GM18502 (cell line): ENCODE data around the gene KRTAP4-11.
"Not testable (repeated sequence)": the region's sequence is repeated elsewhere in the genome, so short reads cannot be mapped to it uniquely, and the experiment has no call there.

Experiments used
- ATAC-seq: cut with Tn5 transposase; IDR thresholded peaks from one replicate; pipeline ENCODE4 v1.9.1; 2021; ENCODE audit warnings: mild to moderate bottlenecking; ENCODE audit not compliant: unreplicated experiment, poor library complexity

Gene KRTAP4-11

DNA sequence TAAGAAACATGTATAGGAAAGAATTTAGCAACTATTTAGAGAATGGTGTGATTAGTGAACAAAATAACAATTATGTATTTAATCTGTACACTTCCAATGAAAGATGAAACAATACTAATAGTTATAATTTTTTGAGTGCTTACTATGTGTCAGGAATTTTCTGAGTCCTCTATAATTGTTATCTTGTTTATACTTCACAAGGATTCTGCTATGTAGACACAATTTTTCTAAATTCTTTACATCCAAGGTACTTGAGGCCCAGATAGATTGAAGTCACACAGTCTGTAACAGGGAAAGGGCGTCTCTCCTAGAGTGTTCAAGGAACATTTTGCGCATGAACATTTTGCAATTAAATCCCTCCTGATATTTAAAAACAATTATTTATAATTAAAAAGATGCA is 6.9 kb upstream of the KRTAP4-11 start:
- no peak for ATAC-seq

DNA sequence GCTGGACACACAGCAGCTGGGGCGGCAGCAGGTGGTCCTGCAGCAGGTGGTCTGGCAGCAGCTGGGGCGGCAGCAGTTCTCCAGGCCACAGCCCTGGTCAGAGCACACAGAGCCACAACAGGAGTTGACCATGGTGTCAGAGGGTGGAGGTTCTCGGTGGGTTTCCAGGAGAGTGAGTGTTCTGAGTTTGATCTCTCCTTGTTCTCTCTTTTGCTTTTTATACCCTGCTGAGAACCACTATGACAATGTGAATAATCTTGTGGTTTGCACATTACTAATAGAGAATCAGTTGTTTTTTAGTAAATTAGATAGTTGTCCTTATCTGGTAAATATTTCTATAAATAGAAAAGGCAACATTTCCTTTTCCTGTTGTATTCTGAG is 5.8 kb upstream of the KRTAP4-11 start, which contains the start of gene KRTAP4-12:
KRTAP4-12 (minus strand) TSS at position 192 of the 381 bp plus-strand sequence; CDS start at position 132, 60 bp downstream.
- not testable (repeated sequence) for ATAC-seq

DNA sequence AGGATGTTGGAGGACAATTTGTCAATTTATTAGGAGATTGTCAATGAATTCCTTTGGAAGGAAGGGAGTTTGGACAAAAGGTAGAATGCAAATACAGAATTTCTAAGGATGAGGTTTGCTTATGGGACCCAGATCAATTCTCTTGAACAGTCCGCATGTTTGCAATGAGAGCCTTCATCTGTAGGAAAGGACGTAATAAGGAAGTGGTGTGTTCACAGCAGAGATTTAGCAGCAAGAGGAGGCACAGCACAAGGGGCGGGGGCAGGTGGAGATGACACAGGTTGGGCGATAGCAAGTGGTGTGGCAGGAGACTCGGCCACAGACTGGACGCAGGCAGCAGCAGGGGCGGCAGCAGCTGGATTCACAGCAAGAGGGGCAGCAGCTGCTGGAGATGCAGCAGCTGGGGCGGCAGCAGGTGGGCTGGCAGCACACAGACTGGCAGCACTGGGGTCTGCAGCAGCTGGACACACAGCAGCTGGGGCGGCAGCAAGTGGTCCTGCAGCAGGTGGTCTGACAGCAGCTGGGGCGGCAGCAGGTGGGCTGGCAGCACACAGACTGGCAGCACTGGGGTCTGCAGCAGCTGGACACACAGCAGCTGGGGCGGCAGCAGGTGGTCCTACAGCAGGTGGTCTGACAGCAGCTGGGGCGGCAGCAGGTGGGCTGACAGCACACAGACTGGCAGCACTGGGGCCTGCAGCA is 5.3 kb upstream of the KRTAP4-11 start:
- ATAC-seq = not testable (repeated sequence)

DNA sequence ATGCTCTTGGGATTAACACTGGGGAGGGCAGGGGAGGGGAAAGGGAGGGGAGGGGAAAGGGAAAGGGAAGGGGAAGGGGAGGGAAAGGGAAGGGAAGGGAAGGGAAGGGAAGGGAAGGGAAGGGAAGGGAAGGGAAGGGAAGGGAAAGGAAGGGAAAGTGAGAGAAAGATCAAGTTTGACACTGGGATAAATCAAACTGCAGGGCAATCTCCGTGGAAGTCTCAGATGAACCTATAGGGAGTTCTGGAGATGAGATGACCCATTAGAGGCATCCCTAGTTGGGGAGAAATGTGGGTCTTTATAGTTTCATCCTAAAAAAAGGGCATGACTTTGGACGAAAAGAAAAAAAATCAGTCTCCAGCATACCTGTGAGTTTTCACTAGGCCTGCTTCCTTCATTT is 3.6 kb upstream of the KRTAP4-11 start:
- ATAC-seq = no peak

DNA sequence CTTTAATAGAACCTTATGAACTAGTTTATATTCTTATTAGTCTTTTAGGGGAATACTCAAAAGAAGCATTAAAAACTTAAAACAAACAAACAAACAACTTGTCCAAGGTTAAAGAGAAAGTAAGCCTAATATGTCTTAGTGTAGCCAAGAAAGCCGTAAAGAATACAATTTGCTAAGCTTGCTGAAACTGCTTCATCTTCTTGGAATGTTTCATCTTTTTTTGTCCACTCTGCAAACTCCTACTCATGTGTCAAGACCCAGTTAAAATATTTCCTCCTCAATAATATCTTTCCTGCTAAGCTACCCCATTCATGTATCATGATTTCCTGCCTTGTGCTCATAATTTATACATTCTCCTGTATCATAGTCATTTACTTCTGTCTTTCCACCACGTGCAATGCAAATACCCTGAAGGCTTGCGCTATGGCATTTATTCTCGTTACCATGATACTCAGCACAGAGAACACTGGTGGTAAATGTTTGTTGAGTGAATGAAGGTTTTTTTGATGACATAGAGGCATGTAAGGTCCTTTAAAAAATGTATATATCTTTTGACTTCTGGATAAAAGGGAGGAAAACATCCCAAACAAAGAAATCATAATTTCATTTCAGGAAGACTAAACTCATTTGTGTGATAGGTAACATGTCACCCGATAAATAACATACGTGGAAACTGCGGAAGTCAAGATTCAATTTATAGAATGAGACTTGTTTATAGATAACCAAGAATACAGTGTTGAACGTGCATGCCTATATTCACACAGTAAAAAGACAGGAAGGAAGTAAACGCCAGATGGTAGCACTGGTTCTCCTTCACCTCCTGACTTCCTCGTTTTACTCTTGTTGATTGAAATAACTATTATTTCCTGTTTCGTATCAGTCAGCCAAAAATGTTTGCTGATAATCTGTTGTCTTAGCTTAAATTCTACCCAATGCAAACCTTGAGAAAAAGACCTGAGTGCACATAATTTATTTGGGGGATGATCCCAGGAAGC is 1.8 kb upstream of the KRTAP4-11 start:
- not testable (repeated sequence) for ATAC-seq

DNA sequence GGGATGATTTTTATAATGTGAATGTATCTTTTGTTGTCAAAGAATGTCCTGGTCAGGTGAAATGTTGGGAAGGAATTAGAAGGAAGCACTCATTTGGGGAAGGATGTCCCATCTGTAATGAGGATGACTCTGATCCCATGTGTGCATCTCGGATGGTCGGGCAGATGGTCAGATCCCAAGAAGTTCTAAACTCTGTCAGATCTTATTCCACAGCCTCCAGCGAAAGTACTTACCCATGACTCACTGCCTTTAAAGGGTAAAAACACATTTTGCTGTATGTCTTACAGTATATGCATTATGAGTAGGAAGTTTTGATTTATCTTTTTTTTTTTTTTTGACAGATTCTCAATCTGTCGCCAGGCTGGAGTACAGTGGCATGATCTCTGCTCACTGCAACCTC is 548 bp upstream of the KRTAP4-11 start:
- ATAC-seq = no peak

DNA sequence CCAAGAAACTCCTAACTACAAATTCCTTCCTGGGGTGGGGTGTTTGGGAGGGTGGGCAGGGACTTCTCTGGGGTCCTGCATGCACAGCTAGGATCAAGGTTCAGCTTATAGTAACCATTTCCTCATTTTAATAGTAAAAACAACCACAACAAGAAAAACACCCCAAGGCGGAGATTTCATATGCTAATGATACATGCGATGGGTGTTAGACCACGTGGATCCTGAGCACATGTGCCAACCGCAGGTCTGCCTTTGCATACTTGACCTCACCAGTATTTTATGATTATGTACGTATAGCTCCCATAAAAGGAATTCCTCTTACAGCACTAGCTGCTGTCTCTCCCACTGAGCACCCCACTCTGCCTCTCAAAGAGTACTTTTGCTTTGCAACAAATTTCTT is 1.9 kb downstream of the KRTAP4-11 start:
- ATAC-seq = no peak

DNA sequence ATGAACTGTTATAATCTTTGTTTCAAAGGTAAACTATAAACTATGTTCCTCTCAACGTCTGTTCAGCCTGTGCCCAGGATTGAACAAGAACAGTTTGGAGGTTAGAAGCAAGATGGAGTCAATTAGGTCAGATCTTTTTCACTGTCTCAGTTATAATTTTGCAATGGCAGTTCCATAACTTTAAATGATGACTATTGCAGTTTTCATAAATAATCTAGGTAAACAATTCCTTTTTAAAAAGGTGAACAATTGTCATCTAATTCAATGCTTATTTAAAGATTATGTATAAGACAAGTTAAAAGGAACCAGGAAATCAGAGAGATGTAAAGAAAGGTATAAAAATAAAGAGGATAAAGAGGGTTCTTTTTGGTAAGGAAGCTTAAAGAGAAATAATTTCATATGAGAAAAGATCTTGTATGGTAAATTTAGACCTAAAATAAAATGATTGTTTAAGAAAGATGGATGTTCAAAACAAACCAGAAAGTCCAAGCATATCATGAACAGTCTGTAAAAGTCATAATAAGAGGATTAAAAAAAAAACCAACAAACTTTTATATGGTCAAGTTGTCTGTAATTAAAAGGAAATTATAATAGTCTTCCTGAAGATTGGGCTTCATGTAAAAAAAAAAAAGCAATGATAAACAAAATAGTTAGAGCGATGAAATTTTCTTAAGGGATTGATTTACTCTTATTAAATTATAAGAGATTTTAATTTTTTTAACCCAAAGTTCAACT is 6.9 kb downstream of the KRTAP4-11 start:
- ATAC-seq = no peak

DNA sequence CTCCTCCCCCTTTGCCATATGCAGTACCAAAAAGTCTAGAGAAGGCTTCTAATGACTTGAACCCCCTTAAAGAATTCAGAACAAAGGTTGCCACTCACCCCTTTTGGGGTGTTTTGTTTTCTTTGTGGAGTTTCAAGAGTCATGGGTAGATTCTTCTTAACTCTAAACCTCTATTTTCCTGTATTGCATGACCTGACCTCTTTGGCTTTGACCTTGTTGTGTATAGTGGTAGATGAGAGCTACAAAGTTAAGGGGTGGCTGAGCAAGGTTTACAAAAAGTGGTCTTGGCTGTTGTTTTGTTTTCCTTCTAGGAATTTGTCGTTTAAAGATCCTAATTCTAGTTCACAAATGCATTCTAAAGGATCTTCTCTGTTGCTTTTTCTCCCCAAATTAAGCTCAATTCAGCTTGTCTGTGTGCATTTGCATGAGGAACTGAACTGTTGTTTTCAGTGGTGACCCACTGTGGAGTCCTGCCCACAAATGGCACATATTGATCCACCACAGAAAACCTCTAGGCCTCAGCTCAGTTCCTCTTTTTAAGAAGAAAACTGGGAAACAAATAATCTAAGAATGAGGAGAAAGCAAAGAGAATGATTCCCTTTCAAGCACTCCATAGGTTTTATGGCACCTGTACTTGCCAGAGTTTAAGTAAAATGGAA is 9.3 kb downstream of the KRTAP4-11 start:
- ATAC-seq = not testable (repeated sequence)

DNA sequence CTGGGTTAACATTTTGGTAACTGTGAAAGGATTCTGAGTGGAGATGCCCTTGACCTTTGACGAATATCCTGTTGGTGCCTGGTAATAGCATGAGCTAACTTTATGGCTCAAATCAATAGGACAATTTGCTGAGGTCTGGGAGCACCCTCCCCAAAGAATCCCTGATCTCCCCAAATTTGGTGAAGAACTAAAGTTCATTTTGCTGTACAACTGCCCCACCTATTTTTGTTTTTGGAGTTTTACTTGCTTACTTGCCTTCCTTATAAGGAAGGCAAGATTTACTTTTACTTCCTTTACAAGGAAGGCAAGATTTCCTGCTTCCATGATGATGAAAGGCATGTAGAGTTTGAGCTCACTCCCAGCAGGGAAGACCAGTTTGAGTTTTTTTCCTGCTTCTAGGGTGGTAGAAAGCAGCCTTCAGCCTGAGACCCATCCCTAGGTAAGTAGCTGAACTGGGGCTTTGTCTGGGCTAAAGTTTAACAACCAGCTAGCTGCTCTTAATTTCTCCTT is 10.2 kb downstream of the KRTAP4-11 start:
- no peak for ATAC-seq

DNA sequence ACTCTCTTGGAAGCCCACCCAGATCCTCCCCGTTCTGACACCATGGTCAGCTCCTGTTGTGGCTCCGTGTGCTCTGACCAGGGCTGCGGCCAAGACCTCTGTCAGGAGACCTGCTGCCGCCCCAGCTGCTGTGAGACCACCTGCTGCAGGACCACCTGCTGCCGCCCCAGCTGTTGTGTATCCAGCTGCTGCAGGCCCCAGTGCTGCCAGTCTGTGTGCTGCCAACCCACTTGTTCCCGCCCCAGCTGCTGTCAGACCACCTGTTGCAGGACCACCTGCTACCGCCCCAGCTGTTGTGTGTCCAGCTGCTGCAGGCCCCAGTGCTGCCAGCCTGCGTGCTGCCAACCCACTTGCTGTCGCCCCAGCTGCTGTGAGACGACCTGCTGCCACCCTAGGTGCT is 12.8 kb downstream of the KRTAP4-11 start, which contains the start of gene KRTAP4-9:
KRTAP4-9 (plus strand) TSS at position 43 of the 400 bp plus-strand sequence; CDS start at position 43, 0 bp downstream.
- ATAC-seq = not testable (repeated sequence)

DNA sequence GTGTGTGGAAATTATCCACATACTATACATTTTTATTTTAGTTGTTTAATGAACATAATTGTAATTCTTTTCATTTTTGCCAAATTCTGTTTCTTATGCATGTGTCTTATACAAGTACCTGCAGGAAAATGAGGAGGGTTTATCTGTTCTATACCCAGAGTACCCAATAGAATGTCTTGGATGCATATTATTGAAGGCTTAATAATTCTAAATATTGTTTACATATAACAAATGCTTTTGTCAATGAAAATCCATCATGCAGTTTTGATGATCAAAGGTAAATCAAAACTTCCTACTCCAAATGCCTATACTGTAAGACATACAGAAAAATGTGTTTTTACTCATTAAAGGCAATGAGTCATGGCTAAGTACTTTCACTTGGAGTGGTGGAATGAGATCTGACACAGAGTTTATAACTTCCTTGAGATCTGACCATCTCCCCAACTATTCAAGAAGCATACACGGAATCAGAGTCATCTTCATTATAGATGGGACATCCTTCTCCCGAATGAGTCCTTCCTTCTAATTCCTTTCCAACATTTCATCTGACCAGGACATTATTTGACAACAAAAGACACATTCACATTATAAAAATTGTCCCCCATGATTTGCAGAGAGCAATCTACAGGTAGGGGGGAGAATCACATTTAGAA is 13.7 kb downstream of the KRTAP4-11 start:
- not testable (repeated sequence) for ATAC-seq

DNA sequence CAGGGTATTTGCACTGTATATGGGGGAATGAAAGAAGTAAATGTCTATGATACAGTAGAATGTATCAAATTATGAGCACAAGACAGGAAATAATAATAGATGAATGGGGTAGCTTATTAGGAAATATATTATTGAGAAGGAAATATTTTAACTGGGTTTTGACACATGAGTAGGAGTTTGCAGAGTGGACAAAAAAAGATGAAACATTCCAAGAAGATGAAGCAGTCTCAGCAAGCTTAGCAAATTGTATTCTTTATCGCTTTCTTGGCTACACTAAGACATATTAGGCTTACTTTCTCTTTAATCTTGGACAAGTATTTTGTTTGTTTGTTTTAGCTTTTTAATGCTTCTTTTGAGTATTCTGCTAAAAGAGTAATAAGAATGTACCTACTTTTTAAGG is 14.3 kb downstream of the KRTAP4-11 start:
- ATAC-seq = no peak

DNA sequence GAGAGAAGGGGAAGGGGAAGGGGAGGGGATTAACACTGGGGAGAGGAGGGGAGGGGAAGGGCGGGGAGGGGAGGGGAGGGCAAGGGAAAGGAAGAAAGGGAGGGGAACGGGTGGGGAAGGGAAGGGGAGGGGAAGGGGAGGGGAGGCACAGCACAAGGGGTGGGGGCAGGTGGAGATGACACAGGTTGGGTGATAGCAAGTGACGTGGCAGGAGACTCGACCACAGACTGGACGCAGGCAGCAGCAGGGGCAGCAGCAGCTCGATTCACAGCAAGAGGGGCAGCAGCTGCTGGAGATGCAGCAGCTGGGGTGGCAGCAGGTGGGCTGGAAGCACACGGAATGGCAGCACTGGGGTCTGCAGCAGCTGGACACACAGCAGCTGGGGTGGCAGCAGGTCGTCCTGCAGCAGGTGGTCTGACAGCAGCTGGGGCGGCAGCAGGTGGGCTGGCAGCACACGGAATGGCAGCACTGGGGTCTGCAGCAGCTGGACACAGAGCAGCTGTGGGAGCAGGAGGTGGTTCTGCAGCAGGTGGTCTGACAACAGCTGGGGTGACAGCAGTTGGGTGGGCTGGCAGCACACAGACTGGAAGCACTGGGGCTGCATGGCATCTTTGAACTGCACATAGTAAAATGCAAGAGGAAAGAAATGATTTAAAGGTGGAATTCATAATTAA is 16.4 kb downstream of the KRTAP4-11 start, which contains the start of gene KRTAP4-16:
KRTAP4-16 (minus strand) TSS at position 624 of the 674 bp plus-strand sequence; CDS start at position 624, 0 bp downstream.
- no peak for ATAC-seq

DNA sequence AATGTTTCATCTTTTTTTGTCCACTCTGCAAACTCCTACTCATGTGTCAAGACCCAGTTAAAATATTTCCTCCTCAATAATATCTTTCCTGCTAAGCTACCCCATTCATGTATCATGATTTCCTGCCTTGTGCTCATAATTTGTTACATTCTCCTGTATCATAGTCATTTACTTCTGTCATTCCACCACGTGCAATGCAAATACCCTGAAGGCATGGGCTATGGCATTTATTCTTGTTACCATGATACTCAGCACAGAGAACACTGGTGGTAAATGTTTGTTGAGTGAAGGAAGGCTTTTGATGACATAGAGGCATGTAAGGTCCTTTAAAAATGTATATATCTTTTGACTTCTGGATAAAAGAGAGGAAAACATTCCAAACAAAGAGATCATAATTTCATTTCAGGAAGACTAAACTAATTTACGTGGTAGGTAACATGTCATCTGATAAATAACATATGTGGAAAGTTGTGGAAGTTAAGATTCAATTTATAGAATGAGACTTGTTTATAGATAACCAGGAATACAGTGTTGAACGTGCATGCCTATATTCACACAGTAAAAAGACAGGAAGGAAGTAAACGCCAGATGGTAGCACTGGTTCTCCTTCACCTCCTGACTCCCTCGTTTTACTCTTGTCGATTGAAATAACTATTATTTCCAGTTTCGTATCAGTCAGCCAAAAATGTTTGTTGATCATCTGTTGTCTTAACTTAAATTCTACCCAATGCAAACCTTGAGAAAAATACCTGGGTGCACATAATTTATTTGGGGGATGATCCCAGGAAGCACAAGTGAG is 18.3 kb downstream of the KRTAP4-11 start:
- not testable (repeated sequence) for ATAC-seq

DNA sequence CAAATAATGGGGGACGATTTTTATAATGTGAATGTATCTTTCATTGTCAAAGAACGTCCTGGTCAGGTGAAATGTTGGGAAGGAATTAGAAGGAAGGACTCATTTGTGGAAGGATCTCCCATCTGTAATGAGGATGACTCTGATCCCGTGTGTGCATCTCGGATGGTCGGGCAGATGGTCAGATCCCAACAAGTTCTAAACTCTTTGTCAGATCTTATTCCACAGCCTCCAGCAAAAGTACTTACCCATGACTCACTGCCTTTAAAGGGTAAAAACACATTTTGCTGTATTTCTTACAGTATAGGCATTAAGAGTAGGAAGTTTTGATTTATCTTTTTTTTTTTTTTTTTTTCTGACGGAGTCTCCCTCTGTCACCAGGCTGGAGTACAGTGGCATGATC is 19.7 kb downstream of the KRTAP4-11 start:
- ATAC-seq = no peak

DNA sequence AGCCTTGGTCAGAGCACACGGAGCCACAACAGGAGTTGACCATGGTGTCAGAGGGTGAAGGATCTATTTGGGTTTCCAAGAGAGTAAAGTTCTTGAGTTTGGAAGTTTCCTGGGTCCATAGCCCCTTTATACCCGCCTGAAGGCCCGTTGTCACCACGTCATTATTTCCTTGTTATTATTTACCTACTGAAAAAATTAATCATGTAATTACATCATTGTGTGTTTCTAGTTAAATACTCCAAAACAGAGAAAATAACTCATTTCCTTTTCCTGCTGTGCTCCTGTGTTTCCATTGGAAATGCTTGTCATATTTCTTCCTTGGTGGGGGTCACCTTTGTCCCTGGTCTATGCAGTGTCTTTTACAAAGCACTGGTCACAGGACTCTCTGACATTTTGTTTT is 20.1 kb downstream of the KRTAP4-11 start, which contains the start of gene KRTAP4-8:
KRTAP4-8 (minus strand) TSS at position 101 of the 400 bp plus-strand sequence; CDS start at position 43, 58 bp downstream.
- no peak for ATAC-seq

DNA sequence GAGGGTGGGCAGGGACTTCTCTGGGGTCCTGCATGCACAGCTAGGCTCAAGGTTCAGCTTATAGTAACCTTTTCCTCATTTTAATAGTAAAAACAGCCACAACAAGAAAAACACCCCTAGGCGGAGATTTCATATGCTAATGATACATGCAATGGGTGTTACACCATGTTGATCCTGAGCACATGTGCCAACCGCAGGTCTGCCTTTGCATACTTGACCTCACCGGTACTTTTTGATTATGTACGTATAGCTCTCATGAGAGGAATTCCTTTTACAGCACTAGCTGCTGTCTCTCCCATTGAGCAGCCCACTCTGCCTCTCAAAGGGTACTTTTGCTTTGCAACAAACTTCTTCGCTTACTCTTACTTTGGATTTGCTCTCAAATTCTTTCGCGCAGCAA is 22.1 kb downstream of the KRTAP4-11 start:
- no peak for ATAC-seq
